Measurements from ENCODE around the gene TIAL1.

The TIAL1 gene

DNA sequence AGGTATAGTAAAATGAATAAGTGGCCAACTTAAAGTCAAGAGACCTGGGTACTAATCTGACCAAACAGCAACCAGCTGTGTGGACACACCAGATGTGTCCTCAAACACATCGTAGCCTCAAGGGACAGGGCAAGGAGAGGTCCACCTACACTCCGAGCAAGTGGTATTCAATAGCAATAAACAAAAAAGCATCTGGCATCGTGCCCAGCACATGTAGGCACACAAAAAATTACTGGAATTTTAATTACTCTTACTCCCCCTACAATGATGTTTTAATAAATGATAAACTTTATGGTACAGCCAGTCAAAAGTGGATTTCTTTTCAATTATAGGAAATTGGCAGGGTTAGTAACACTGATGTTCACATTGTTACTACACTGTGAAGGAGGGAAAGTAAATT lies 50.8 kb downstream of the TIAL1 start:
- no peaks in the 10 kb centered on the region for H3K9me2 ChIP-seq (replicated peaks; ENCODE audit: insufficient read depth, low read length)
- H3K27me3 ChIP-seq (ENCODE audit: low read length), result no peaks in the 10 kb centered on the region
- H3K4me3 ChIP-seq (ENCODE audit: insufficient read depth, low read length, poor library complexity, severe bottlenecking), result no peak overlapping the region
- H3K36me3 ChIP-seq (ENCODE audit: low read length), result no peaks in the 10 kb centered on the region
- H3F3A ChIP-seq (ENCODE audit: insufficient read depth), result 0 out of 2 replicates have a peak, but pooled peaks cover 9% of the 10 kb centered on the region
- H3K9me3 ChIP-seq (ENCODE audit: insufficient read depth, low read length), result no peaks in the 10 kb centered on the region
- H3K27ac ChIP-seq (ENCODE audit: low read depth, low read length), result no peak overlapping the region
- no peak for TF ChIP-seq EZH2phosphoT487 (conservative IDR thresholded peaks at IDR 0.05; ENCODE audit: low read length)
- TF ChIP-seq, protein P1, sequence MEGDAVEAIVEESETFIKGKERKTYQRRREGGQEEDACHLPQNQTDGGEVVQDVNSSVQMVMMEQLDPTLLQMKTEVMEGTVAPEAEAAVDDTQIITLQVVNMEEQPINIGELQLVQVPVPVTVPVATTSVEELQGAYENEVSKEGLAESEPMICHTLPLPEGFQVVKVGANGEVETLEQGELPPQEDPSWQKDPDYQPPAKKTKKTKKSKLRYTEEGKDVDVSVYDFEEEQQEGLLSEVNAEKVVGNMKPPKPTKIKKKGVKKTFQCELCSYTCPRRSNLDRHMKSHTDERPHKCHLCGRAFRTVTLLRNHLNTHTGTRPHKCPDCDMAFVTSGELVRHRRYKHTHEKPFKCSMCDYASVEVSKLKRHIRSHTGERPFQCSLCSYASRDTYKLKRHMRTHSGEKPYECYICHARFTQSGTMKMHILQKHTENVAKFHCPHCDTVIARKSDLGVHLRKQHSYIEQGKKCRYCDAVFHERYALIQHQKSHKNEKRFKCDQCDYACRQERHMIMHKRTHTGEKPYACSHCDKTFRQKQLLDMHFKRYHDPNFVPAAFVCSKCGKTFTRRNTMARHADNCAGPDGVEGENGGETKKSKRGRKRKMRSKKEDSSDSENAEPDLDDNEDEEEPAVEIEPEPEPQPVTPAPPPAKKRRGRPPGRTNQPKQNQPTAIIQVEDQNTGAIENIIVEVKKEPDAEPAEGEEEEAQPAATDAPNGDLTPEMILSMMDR (IDR thresholded peaks at IDR 0.05; ENCODE audit: insufficient read depth, low read length, poor library complexity, severe bottlenecking), result no peak
- no peak overlapping the region for H3K4me2 ChIP-seq (ENCODE audit: low read depth, low read length, poor library complexity, severe bottlenecking)
- H4K20me1 ChIP-seq (ENCODE audit: low read depth, low read length), result no peaks in the 10 kb centered on the region
- no peak overlapping the region for H3K9ac ChIP-seq (ENCODE audit: low read length)
- no peaks in the 10 kb centered on the region for H3K79me2 ChIP-seq (ENCODE audit: insufficient read depth, low read length)
- no peak overlapping the region for H2AFZ ChIP-seq (ENCODE audit: low read depth, low read length, severe bottlenecking)

DNA sequence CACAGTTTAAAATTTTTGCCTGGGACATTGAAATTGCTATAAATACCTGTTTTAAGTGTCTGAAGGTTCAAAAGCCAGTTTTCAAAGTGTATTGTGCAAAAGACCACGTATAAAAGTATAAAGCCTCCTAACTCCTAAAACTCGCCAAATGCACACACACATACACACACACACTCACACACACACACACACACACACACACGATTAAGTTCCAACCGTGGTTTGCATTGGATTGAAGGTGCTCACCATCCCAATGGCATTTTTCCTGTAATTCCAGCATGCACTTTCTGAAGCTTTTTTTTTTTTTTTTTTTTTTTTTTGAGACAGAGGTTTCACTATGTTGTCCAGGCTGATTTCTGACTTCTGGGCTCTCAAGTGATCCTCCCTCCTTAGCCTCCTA lies 51.5 kb downstream of the TIAL1 start:
- H3K9me2 ChIP-seq (replicated peaks; ENCODE audit: insufficient read depth, low read length), result no peaks in the 10 kb centered on the region
- no peaks in the 10 kb centered on the region for H4K20me1 ChIP-seq (ENCODE audit: low read depth, low read length)
- H3K9me3 ChIP-seq (ENCODE audit: insufficient read depth, low read length), result no peaks in the 10 kb centered on the region
- H3F3A ChIP-seq (ENCODE audit: insufficient read depth), result 0 out of 2 replicates have a peak, but pooled peaks cover 12% of the 10 kb centered on the region
- no peak overlapping the region for H3K4me3 ChIP-seq (ENCODE audit: insufficient read depth, low read length, poor library complexity, severe bottlenecking)
- no peak overlapping the region for H3K9ac ChIP-seq (ENCODE audit: low read length)
- H3K27ac ChIP-seq (ENCODE audit: low read depth, low read length), result no peak overlapping the region
- H3K79me2 ChIP-seq (ENCODE audit: insufficient read depth, low read length), result no peaks in the 10 kb centered on the region
- no peak overlapping the region for H2AFZ ChIP-seq (ENCODE audit: low read depth, low read length, severe bottlenecking)
- H3K4me2 ChIP-seq (ENCODE audit: low read depth, low read length, poor library complexity, severe bottlenecking), result no peak overlapping the region
- H3K27me3 ChIP-seq (ENCODE audit: low read length), result no peaks in the 10 kb centered on the region
- TF ChIP-seq, protein P1 (IDR thresholded peaks at IDR 0.05; ENCODE audit: insufficient read depth, low read length, poor library complexity, severe bottlenecking), result no peak
- no peak for TF ChIP-seq EZH2phosphoT487 (conservative IDR thresholded peaks at IDR 0.05; ENCODE audit: low read length)
- H3K36me3 ChIP-seq (ENCODE audit: low read length), result no peaks in the 10 kb centered on the region

DNA sequence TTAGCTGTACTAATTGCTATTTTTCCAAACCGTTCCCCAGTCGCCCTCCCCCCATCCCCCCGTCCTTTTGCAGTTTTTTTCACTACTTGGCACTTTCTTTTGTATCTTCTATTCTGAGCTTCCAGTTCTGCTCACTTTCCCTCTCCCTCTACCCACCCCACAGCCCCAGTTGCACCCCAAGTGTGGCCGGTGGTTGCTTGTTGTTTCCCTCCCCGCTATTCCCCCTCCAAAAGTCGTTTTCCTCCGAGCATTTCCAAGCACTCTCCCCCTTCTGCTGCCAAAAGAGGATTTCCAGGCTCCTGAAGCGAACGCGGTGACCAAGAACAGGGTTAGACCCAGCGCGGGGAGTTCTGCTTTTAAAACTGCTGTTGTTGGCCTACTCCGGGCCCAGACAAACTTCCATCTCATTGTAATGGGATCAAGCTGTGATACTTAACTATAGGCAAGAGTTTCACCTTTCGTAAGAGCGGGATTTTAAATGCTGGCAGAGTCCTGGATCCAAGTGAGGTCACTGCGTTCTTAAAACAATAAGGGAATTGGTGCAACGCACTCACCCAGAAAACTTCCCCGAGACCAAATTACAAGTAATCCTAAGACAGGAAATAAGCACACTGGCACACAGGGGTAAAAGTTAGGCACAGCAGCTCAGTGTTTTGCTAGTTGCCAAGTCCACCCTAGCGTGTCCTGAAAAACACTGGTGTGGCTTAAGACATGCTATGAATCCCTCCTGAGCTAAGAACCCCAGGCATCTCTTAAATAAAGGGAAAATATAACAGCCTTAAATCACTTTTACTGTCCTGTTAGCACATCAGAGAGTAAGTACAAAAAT lies 52.7 kb downstream of the TIAL1 start:
- no peak overlapping the region for H3K27ac ChIP-seq (ENCODE audit: low read depth, low read length)
- H4K20me1 ChIP-seq (ENCODE audit: low read depth, low read length), result no peaks in the 10 kb centered on the region
- no peak overlapping the region; the same call in 1 of the 2 replicates for H3K9ac ChIP-seq (ENCODE audit: low read length)
- no peak overlapping the region for H3K4me3 ChIP-seq (ENCODE audit: insufficient read depth, low read length, poor library complexity, severe bottlenecking)
- H3K36me3 ChIP-seq (ENCODE audit: low read length), result no peaks in the 10 kb centered on the region
- no peak overlapping the region for H2AFZ ChIP-seq (ENCODE audit: low read depth, low read length, severe bottlenecking)
- H3F3A ChIP-seq (ENCODE audit: insufficient read depth), result 0 out of 2 replicates have a peak, but pooled peaks cover 12% of the 10 kb centered on the region
- no peaks in the 10 kb centered on the region for H3K9me3 ChIP-seq (ENCODE audit: insufficient read depth, low read length)
- H3K79me2 ChIP-seq (ENCODE audit: insufficient read depth, low read length), result no peaks in the 10 kb centered on the region
- peak overlapping the region; percentile 62 for H3K4me2 ChIP-seq (ENCODE audit: low read depth, low read length, poor library complexity, severe bottlenecking)
- TF ChIP-seq, protein P1 (IDR thresholded peaks at IDR 0.05; ENCODE audit: insufficient read depth, low read length, poor library complexity, severe bottlenecking), result no peak
- no peak for TF ChIP-seq EZH2phosphoT487 (conservative IDR thresholded peaks at IDR 0.05; ENCODE audit: low read length)
- H3K9me2 ChIP-seq (replicated peaks; ENCODE audit: insufficient read depth, low read length), result no peaks in the 10 kb centered on the region
- no peaks in the 10 kb centered on the region for H3K27me3 ChIP-seq (ENCODE audit: low read length)
